HG03469 (cell line): Measurements from ENCODE around the gene AFG3L2.
"Not testable (repeated sequence)": the region's sequence is repeated elsewhere in the genome, so short reads cannot be mapped to it uniquely, and the experiment has no call there.

Source experiments
- ATAC-seq: cut with Tn5 transposase; IDR thresholded peaks from one replicate; pipeline ENCODE4 v1.9.1; 2021; ENCODE audit warnings: mild to moderate bottlenecking, moderate library complexity, moderate number of reproducible peaks; ENCODE audit not compliant: unreplicated experiment

The AFG3L2 gene

GRCh38 chr18:12376754-12377555 lies at the start of gene AFG3L2:
Gene AFG3L2, minus strand, starts transcription at chr18:12377227. Its CDS starts 145 bp downstream, at chr18:12377082.
- ATAC-seq: peak; percentile 74

- no peak for ATAC-seq
Observed at GRCh38 chr18:12424252-12424651, 47.2 kb upstream of the AFG3L2 start.

GRCh38 chr18:12423820-12424219 lies 46.8 kb upstream of the AFG3L2 start:
- ATAC-seq: no peak

GRCh38 chr18:12423393-12423792 lies 46.4 kb upstream of the AFG3L2 start:
- no peak for ATAC-seq

GRCh38 chr18:12422936-12423335 lies 45.9 kb upstream of the AFG3L2 start:
- no peak for ATAC-seq

GRCh38 chr18:12421732-12422131 lies 44.7 kb upstream of the AFG3L2 start:
- ATAC-seq: no peak

- no peak for ATAC-seq
Observed at GRCh38 chr18:12420821-12421421, 43.9 kb upstream of the AFG3L2 start.

GRCh38 chr18:12417687-12418086 lies 40.7 kb upstream of the AFG3L2 start:
- ATAC-seq: no peak

GRCh38 chr18:12416098-12416729 lies 39.2 kb upstream of the AFG3L2 start:
- no peak for ATAC-seq

GRCh38 chr18:12411456-12411855 lies 34.4 kb upstream of the AFG3L2 start:
- ATAC-seq: no peak

- not testable (repeated sequence) for ATAC-seq
Observed at GRCh38 chr18:12410747-12411146, 33.7 kb upstream of the AFG3L2 start.

- ATAC-seq: no peak
Observed at GRCh38 chr18:12410081-12410481, 33.1 kb upstream of the AFG3L2 start.

GRCh38 chr18:12409469-12409868 lies 32.4 kb upstream of the AFG3L2 start:
- ATAC-seq: no peak

GRCh38 chr18:12408247-12408869 lies 31.3 kb upstream of the AFG3L2 start:
- no peak for ATAC-seq

GRCh38 chr18:12406371-12407111 lies 29.5 kb upstream of the AFG3L2 start:
- ATAC-seq: no peak

GRCh38 chr18:12405066-12405465 lies 28.0 kb upstream of the AFG3L2 start:
- ATAC-seq: no peak

- ATAC-seq: no peak
Observed at GRCh38 chr18:12403601-12404506, 26.8 kb upstream of the AFG3L2 start.

GRCh38 chr18:12401881-12402280 lies 24.9 kb upstream of the AFG3L2 start:
- no peak for ATAC-seq

- ATAC-seq: no peak
Observed at GRCh38 chr18:12399231-12399630, 22.2 kb upstream of the AFG3L2 start.

GRCh38 chr18:12398625-12399024 lies 21.6 kb upstream of the AFG3L2 start:
- ATAC-seq: no peak
